HCT116 (cell line): ENCODE measurements around the gene ENTPD6. TPM values are rescaled to one million over a fixed set of nuclear protein-coding genes. Genes with fewer than 3 reads are reported as not detected.

Experiments
- ATAC-seq: fragments of 200-7000 bp; cut with Tn5 transposase; 2 replicates; pipeline ENCODE4 v1.9.1; 2020; ENCODE audit warnings: mild to moderate bottlenecking, moderate library complexity
- BruUV-seq: library from RNA; stranded (reverse); fragments of 400-500 nt; replicated peaks from 2 replicates; lab custom pipeline; 2021; lab: Mats Ljungman, UMichigan
- CTCF ChIA-PET: fragments of 300-600 bp; sonication (Branson Sonifier 250); formaldehyde crosslinking; loops from one replicate; lab custom pipeline; 2021; ENCODE audit warnings: antibody characterized with exemption; lab: Charles Lee
- POLR2A ChIA-PET: fragments of 300-600, 350-600 bp; sonication (Branson Sonifier 250); formaldehyde crosslinking; loops from one replicate; lab custom pipeline; 2021; ENCODE audit warnings: antibody characterized with exemption; lab: Charles Lee
- RAD21 ChIA-PET, 2 experiments: fragments of 300-600 bp; sonication (Branson Sonifier 250); formaldehyde crosslinking; loops; one replicate each; lab custom pipeline; 2023; ENCODE audit warnings: low total read pairs in 2 of 2; ENCODE audit not compliant: uncharacterized antibody in 2 of 2, unreplicated experiment in 2 of 2, low non-redundant PET in 1 of 2; lab: Charles Lee
- DNase-seq: peaks from one replicate; pipeline ENCODE4 v3.0.0-alpha.2; 2010; ENCODE audit warnings: low read depth, low spot score
- H2AFZ ChIP-seq: fragments of 200-600 bp; shearing (Covaris generic), sonication (generic); 2 replicates; pipeline ENCODE4 v1.6.1; 2017; ENCODE audit warnings: low read depth, mixed run types, mixed read lengths, antibody characterized with exemption, low read length; ENCODE audit not compliant: poor library complexity, severe bottlenecking
- H3K27ac ChIP-seq: 2 replicates; pipeline ENCODE4 v1.5.1; 2012; ENCODE audit warnings: low read depth, low read length
- H3K27me3 ChIP-seq: fragments of 200-600 bp; sonication (generic); 2 replicates; pipeline ENCODE4 v1.6.1; 2016; ENCODE audit warnings: mixed run types, low read length, mixed read lengths; ENCODE audit not compliant: insufficient read depth
- H3K36me3 ChIP-seq, 2 experiments: fragments of 200-500 bp in 1 of 2; fragments of 200-600 bp in 1 of 2; sonication (Bioruptor generic) in 1 of 2; sonication (generic) in 1 of 2; 2 replicates each; pipeline versions ENCODE4 v1.5.1 to v1.6.1; 2014 to 2016; ENCODE audit warnings: low read length in 2 of 2, inconsistent platforms in 1 of 2, mixed read lengths in 1 of 2, mixed run types in 1 of 2; ENCODE audit not compliant: insufficient read depth in 2 of 2, control insufficient read depth in 1 of 2
- H3K4me1 ChIP-seq, 2 experiments: fragments of 200-600 bp in 1 of 2; sonication (generic) in 1 of 2; 2 replicates each; pipeline versions ENCODE4 v1.5.1 to v1.6.1; 2012 to 2017; ENCODE audit warnings: low read length in 2 of 2, inconsistent platforms in 1 of 2, mild to moderate bottlenecking in 1 of 2, mixed read lengths in 1 of 2, mixed run types in 1 of 2, moderate library complexity in 1 of 2; ENCODE audit not compliant: insufficient read depth in 2 of 2, control insufficient read depth in 1 of 2
- H3K4me2 ChIP-seq: fragments of 200-600 bp; sonication (generic); 2 replicates; pipeline ENCODE4 v1.6.1; 2017; ENCODE audit warnings: mixed run types, low read length, mixed read lengths
- H3K4me3 ChIP-seq, 2 experiments: fragments of 200-600 bp in 1 of 2; sonication (generic) in 1 of 2; replicated peaks in 1 of 2; 2 replicates each; pipeline ENCODE4 v1.5.1; 2011 to 2016; ENCODE audit warnings: low read length in 2 of 2, control low read depth in 1 of 2, low read depth in 1 of 2, mild to moderate bottlenecking in 1 of 2, mixed read lengths in 1 of 2, mixed run types in 1 of 2
- H3K79me2 ChIP-seq: fragments of 200-600 bp; sonication (generic); 2 replicates; pipeline ENCODE4 v1.6.1; 2017; ENCODE audit warnings: mild to moderate bottlenecking, mixed run types, low read length, moderate library complexity, mixed read lengths; ENCODE audit not compliant: insufficient read depth
- H3K9ac ChIP-seq: fragments of 200-600 bp; sonication (generic); 2 replicates; pipeline ENCODE4 v1.6.1; 2016; ENCODE audit warnings: low read length, mixed read lengths
- H3K9me2 ChIP-seq: fragments of 200-600 bp; sonication (generic), shearing (Covaris generic); 2 replicates; pipeline ENCODE4 v1.6.1; 2017; ENCODE audit warnings: mixed run types, mild to moderate bottlenecking, moderate library complexity; ENCODE audit not compliant: insufficient read depth
- H3K9me3 ChIP-seq, 2 experiments: fragments of 200-500 bp in 1 of 2; fragments of 200-600 bp in 1 of 2; sonication (Bioruptor generic) in 1 of 2; sonication (generic) in 1 of 2; 2 replicates each; pipeline ENCODE4 v1.6.1; 2014 to 2017; ENCODE audit warnings: low read length in 2 of 2, mixed read lengths in 2 of 2, inconsistent platforms in 1 of 2, low read depth in 1 of 2, mild to moderate bottlenecking in 1 of 2, mixed run types in 1 of 2, moderate library complexity in 1 of 2; ENCODE audit not compliant: control insufficient read depth in 1 of 2, insufficient read depth in 1 of 2
- H4K20me1 ChIP-seq: fragments of 200-600 bp; sonication (generic), shearing (Covaris generic); 2 replicates; pipeline ENCODE4 v1.6.1; 2017; ENCODE audit warnings: mixed run types, mild to moderate bottlenecking, moderate library complexity; ENCODE audit not compliant: insufficient read depth
- CBX3 ChIP-seq: IDR thresholded peaks from 2 replicates; pipeline ENCODE4 v1.6.1; 2012; ENCODE audit warnings: low read depth
- CTCF ChIP-seq, 3 experiments: fragments of 200-600 bp in 1 of 3; sonication (generic) in 1 of 3; IDR thresholded peaks in 2 of 3; conservative IDR thresholded peaks in 1 of 3; 2 replicates each; pipeline ENCODE4 v1.5.1; 2012 to 2017; ENCODE audit warnings: low read depth in 2 of 3, low read length in 2 of 3, antibody characterized with exemption in 1 of 3, borderline replicate concordance in 1 of 3, control low read depth in 1 of 3, mild to moderate bottlenecking in 1 of 3, mixed read lengths in 1 of 3, mixed run types in 1 of 3, moderate library complexity in 1 of 3; ENCODE audit not compliant: insufficient read depth in 1 of 3
- EGR1 ChIP-seq: IDR thresholded peaks from 2 replicates; pipeline ENCODE4 v1.6.1; 2012; ENCODE audit warnings: low read depth
- ELF1 ChIP-seq: IDR thresholded peaks from 2 replicates; pipeline ENCODE4 v1.6.1; 2012; ENCODE audit warnings: low read depth, borderline replicate concordance
- EZH2 ChIP-seq: fragments of 200-600 bp; sonication (generic); IDR thresholded peaks from 2 replicates; pipeline ENCODE4 v1.6.1; 2017; ENCODE audit warnings: antibody characterized with exemption, mixed run types
- EZH2phosphoT487 ChIP-seq: fragments of 200-600 bp; IDR thresholded peaks from 2 replicates; pipeline ENCODE4 v1.6.1; 2018; ENCODE audit warnings: antibody characterized with exemption, borderline replicate concordance
- FOSL1 ChIP-seq: IDR thresholded peaks from 2 replicates; pipeline ENCODE4 v1.6.1; 2012; ENCODE audit warnings: low read depth
- JUND ChIP-seq: IDR thresholded peaks from 2 replicates; pipeline ENCODE4 v1.6.1; 2012
- MAX ChIP-seq: IDR thresholded peaks from 2 replicates; pipeline ENCODE4 v1.6.1; 2012
- RAD21 ChIP-seq: IDR thresholded peaks from 2 replicates; pipeline ENCODE4 v1.6.1; 2012; ENCODE audit warnings: low read depth, mild to moderate bottlenecking
- SP1 ChIP-seq: IDR thresholded peaks from 2 replicates; pipeline ENCODE4 v1.6.1; 2012; ENCODE audit warnings: low read depth
- SRF ChIP-seq: IDR thresholded peaks from 2 replicates; pipeline ENCODE4 v1.6.1; 2012; ENCODE audit warnings: low read depth
- TCF7L2 ChIP-seq: IDR thresholded peaks from 2 replicates; pipeline ENCODE4 v1.7.0; 2011; ENCODE audit warnings: borderline replicate concordance, inconsistent platforms; ENCODE audit not compliant: insufficient read depth, insufficient read length; ENCODE audit errors: extremely low read depth
- YY1 ChIP-seq: IDR thresholded peaks from 2 replicates; pipeline ENCODE4 v1.6.1; 2011; ENCODE audit warnings: low read length, low read depth, moderate library complexity, mild to moderate bottlenecking; ENCODE audit not compliant: insufficient replicate concordance; ENCODE audit errors: extremely low read depth
- ZBTB33 ChIP-seq: IDR thresholded peaks from 2 replicates; pipeline ENCODE4 v1.6.1; 2011; ENCODE audit warnings: mild to moderate bottlenecking, low read length, moderate library complexity; ENCODE audit not compliant: insufficient replicate concordance; ENCODE audit errors: extremely low read depth
- ZNF274 ChIP-seq: fragments of 200-500 bp; sonication (Bioruptor generic); IDR thresholded peaks from 2 replicates; pipeline ENCODE4 v1.6.1; 2014; ENCODE audit warnings: mild to moderate bottlenecking, low read depth, low read length, inconsistent platforms
- intact Hi-C: fragments of 100-400 bp; cut with micrococcal nuclease; formaldehyde crosslinking; loops from 2 replicates; pipeline ENCODE4 v1.10.0; 2022
- total RNA-seq: library from RNA; stranded (reverse); gene quantifications from one replicate; pipeline ENCODE4 v1.2.1, GENCODE V29; 2021; ENCODE audit not compliant: unreplicated experiment
- TF ChIP-seq, protein P1 (sequence below): IDR thresholded peaks from 2 replicates; pipeline ENCODE4 v1.6.1; 2012
- TF ChIP-seq, protein P2 (sequence below): IDR thresholded peaks from 2 replicates; pipeline ENCODE4 v1.6.1; 2012; ENCODE audit warnings: low read depth

ENTPD6 gene
- total RNA-seq, 1 experiment from 2014 or later = 89.2 TPM

DNA sequence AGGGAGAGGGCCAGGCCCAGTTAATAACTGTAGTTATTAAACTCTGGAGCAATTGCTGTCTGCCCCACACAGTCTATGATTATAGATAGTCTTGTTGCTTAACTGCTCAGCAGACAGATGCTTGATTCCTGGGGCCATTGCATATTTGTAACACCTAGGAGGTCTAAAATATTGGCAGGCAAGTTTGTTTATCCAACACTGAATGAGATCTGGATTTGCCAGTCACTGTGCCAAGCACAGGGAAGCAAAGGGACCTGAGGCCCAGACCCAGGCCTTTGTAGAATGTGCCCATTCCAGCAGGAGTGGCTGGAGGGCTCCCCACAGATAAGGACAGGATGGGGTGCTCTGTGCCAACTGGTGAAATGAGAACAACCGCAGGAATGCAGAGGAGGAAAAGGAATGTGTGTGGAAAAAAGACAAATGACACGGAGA lies 17.6 kb upstream of the ENTPD6 start:
- no peak overlapping the region for H2AFZ ChIP-seq
- no peak for DNase-seq
- peaks cover 5 to 13% of the 10 kb centered on the region in 2 experiments; a peak in 3 of 4 replicates for H3K4me1 ChIP-seq
- H3K27ac ChIP-seq = no peak overlapping the region
- H3K79me2 ChIP-seq = no peaks in the 10 kb centered on the region
- H3K4me3 ChIP-seq = no peak overlapping the region
- H3K36me3 ChIP-seq = no peaks in the 10 kb centered on the region
- no peaks in the 10 kb centered on the region for H3K9me2 ChIP-seq
- no peaks in the 10 kb centered on the region for H3K27me3 ChIP-seq
- TF ChIP-seq, protein P1, sequence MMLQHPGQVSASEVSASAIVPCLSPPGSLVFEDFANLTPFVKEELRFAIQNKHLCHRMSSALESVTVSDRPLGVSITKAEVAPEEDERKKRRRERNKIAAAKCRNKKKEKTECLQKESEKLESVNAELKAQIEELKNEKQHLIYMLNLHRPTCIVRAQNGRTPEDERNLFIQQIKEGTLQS = no peak
- TF ChIP-seq FOSL1 = no peak
- no peak for TF ChIP-seq ZNF274
- TF ChIP-seq YY1 = no peak
- no peak for TF ChIP-seq ELF1
- no peak for TF ChIP-seq EZH2
- TF ChIP-seq SP1 = no peak
- no peak for TF ChIP-seq TCF7L2
- TF ChIP-seq, protein P2, sequence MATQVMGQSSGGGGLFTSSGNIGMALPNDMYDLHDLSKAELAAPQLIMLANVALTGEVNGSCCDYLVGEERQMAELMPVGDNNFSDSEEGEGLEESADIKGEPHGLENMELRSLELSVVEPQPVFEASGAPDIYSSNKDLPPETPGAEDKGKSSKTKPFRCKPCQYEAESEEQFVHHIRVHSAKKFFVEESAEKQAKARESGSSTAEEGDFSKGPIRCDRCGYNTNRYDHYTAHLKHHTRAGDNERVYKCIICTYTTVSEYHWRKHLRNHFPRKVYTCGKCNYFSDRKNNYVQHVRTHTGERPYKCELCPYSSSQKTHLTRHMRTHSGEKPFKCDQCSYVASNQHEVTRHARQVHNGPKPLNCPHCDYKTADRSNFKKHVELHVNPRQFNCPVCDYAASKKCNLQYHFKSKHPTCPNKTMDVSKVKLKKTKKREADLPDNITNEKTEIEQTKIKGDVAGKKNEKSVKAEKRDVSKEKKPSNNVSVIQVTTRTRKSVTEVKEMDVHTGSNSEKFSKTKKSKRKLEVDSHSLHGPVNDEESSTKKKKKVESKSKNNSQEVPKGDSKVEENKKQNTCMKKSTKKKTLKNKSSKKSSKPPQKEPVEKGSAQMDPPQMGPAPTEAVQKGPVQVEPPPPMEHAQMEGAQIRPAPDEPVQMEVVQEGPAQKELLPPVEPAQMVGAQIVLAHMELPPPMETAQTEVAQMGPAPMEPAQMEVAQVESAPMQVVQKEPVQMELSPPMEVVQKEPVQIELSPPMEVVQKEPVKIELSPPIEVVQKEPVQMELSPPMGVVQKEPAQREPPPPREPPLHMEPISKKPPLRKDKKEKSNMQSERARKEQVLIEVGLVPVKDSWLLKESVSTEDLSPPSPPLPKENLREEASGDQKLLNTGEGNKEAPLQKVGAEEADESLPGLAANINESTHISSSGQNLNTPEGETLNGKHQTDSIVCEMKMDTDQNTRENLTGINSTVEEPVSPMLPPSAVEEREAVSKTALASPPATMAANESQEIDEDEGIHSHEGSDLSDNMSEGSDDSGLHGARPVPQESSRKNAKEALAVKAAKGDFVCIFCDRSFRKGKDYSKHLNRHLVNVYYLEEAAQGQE = no peak
- TF ChIP-seq MAX = no peak
- TF ChIP-seq ZBTB33 = no peak
- TF ChIP-seq EGR1 = no peak
- TF ChIP-seq SRF = no peak
- TF ChIP-seq CTCF (IDR thresholded peaks at IDR 0.05 in 2 of 3, conservative IDR thresholded peaks at IDR 0.05 in 1 of 3; ENCODE audit: borderline replicate concordance in 1 of 3, insufficient read depth in 1 of 3, low read depth in 2 of 3, low read length in 2 of 3) = no peak
- no peak for TF ChIP-seq RAD21
- TF ChIP-seq EZH2phosphoT487 = no peak
- TF ChIP-seq CBX3 = no peak
- TF ChIP-seq JUND = no peak
- ChIA-PET POLR2A (no interaction called here), CTCF (interaction anchor here (0.7 to 1.6 kb wide), 5 partner anchors 14 to 247 kb away, joined by 3 to 4 read pairs (median 4); no protein-coding TSS in a partner anchor), RAD21 (interaction anchor here in 1 of 2 experiments (0.6 to 0.8 kb wide), 2 partner anchors 88 to 182 kb away, joined by 3 read pairs; no protein-coding TSS in a partner anchor)
- H3K9me3 ChIP-seq = no peaks in the 10 kb centered on the region
- intact Hi-C loops = loop anchor here (2.0 kb wide), 1 partner anchor 101 kb away; no protein-coding TSS in a partner anchor
- H4K20me1 ChIP-seq = no peaks in the 10 kb centered on the region
- no peak overlapping the region for H3K4me2 ChIP-seq
- H3K9ac ChIP-seq = no peak overlapping the region
- BruUV-seq = no TSS peak
- ATAC-seq = no peak
